Neural crest cell (in vitro differentiated cells): ENCODE data around the gene SFXN3. TPM values are rescaled to one million over a fixed set of nuclear protein-coding genes. Genes with fewer than 3 reads are reported as not detected.

Experiments
- DNase-seq: peaks from one replicate; pipeline ENCODE4 v3.0.0; 2021; ENCODE audit warnings: low read depth, mixed read lengths, low spot score
- H3K27ac Mint-ChIP-seq: one replicate; pipeline ENCODE4 v1.8.0; 2021; ENCODE audit warnings: mild to moderate bottlenecking, mixed read lengths; ENCODE audit not compliant: unreplicated experiment
- H3K27me3 Mint-ChIP-seq: 2 replicates; pipeline ENCODE4 v1.8.0; 2021; ENCODE audit warnings: low read depth, mild to moderate bottlenecking, mixed read lengths
- H3K36me3 Mint-ChIP-seq: 2 replicates; pipeline ENCODE4 v1.8.0; 2021; ENCODE audit warnings: low read depth, mild to moderate bottlenecking, mixed read lengths
- H3K4me1 Mint-ChIP-seq: 2 replicates; pipeline ENCODE4 v1.8.0; 2021; ENCODE audit warnings: mixed read lengths
- H3K4me3 Mint-ChIP-seq: one replicate; pipeline ENCODE4 v1.8.0; 2021; ENCODE audit warnings: mild to moderate bottlenecking, mixed read lengths
- H3K9me3 Mint-ChIP-seq: 2 replicates; pipeline ENCODE4 v1.8.0; 2021; ENCODE audit warnings: mixed read lengths
- total RNA-seq: library from RNA; stranded (reverse); gene quantifications from 2 replicates; pipeline ENCODE4 v1.2.1, GENCODE V29; 2021
- TF ChIP-seq, protein P1 (sequence below): fragments of 200-600 bp; sonication (generic); conservative IDR thresholded peaks from 2 replicates; pipeline ENCODE4 v1.5.0; 2021; ENCODE audit warnings: antibody characterized with exemption, mild to moderate bottlenecking

Gene SFXN3
- total RNA-seq, 1 donor from 2014 or later: 2.1 TPM

DNA sequence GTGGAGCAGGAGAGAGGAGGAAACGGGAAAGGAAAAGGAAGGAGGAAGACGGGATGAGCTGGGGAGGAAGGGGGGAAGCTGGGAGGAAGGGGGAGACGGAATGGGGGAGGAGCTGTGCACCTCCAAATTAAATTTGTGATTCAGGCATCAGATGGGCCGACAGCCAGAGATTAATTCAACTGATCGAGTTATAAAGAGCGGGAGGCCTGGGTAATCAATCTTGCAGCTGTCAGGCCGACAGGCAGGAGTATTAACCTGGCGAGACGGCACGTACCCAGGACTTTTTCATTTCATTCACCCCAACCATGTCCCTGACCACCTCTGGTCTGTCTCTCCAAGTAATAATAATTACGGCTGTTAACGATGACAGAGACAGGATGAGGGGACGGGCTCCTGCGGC is 56.9 kb downstream of the SFXN3 start:
- Mint-ChIP-seq H3K4me3 (no peak overlapping the region), H3K9me3 (no peaks in the 10 kb centered on the region), H3K4me1 (no peaks in the 10 kb centered on the region), H3K27me3 (peaks cover 91% of the 10 kb centered on the region), H3K36me3 (no peaks in the 10 kb centered on the region), H3K27ac (no peak overlapping the region)
- no peak for DNase-seq
- TF ChIP-seq, protein P1, sequence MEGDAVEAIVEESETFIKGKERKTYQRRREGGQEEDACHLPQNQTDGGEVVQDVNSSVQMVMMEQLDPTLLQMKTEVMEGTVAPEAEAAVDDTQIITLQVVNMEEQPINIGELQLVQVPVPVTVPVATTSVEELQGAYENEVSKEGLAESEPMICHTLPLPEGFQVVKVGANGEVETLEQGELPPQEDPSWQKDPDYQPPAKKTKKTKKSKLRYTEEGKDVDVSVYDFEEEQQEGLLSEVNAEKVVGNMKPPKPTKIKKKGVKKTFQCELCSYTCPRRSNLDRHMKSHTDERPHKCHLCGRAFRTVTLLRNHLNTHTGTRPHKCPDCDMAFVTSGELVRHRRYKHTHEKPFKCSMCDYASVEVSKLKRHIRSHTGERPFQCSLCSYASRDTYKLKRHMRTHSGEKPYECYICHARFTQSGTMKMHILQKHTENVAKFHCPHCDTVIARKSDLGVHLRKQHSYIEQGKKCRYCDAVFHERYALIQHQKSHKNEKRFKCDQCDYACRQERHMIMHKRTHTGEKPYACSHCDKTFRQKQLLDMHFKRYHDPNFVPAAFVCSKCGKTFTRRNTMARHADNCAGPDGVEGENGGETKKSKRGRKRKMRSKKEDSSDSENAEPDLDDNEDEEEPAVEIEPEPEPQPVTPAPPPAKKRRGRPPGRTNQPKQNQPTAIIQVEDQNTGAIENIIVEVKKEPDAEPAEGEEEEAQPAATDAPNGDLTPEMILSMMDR: no peak

DNA sequence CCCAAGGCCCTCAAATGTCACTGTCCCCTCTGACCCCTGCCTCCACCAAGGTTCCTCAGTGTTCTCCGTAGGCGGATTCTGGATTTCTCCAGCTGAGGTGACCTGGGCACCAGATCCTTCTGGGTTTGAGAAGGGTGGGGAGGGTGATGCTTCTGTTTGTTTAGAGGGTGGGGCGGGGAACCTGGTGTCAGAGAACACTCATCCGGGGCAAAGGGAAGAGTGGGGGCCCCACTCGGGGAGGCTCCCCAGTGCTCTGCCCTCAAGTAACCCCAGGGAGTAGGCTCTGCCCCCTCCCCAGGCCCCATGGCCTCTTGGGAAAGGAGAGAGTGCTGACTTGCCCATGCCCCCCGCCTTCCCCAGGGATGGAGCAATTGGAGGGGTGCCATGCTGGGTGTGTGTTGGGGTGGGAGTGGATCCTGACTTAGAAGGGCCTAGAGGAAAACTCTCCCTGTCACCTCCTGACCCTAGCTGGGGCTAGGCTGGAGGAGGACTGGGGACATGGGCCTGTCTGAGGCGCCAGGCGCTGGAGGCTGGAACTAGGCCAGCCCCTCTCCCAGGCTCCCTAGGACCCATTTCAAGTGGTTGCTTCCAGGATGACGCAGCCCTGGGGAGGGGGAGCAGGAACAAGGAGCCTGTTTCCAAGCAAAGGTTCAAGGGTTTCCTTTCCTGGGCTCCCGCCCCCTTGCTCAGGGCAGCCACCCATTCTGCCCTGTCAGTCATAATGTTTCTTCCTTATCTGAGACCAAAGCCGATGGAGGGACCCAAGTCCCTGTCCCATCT is 58.7 kb downstream of the SFXN3 start:
- no peaks in the 10 kb centered on the region for H3K36me3 Mint-ChIP-seq
- H3K27ac Mint-ChIP-seq: no peak overlapping the region
- H3K4me1 Mint-ChIP-seq: peaks cover 3% of the 10 kb centered on the region
- DNase-seq: no peak
- no peak overlapping the region for H3K4me3 Mint-ChIP-seq
- peaks cover 86% of the 10 kb centered on the region for H3K27me3 Mint-ChIP-seq
- TF ChIP-seq, protein P1: no peak
- no peaks in the 10 kb centered on the region for H3K9me3 Mint-ChIP-seq

DNA sequence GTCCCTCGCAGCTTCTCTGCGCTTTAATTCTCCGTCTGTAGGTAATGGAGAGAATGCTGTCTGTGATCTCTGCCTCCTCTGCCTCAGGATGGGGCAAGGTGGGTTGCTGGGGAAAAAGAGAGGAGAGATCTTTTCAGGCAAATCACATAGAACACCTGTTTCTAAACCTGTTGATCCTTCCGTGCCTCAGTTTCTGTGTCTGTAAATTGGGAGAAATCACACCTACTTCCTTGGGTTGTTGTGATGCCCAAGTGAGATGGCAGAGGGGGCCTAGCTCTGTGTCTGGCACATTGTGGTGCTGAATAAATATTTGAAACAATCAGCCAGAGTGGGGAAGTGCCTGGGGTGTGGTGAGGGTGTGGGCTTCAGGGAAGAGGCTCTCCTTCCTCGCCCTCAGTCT is 59.6 kb downstream of the SFXN3 start:
- Mint-ChIP-seq H3K36me3 (no peaks in the 10 kb centered on the region), H3K27ac (no peak overlapping the region), H3K4me1 (peaks cover 3% of the 10 kb centered on the region), H3K9me3 (no peaks in the 10 kb centered on the region), H3K4me3 (no peak overlapping the region), H3K27me3 (peaks cover 84% of the 10 kb centered on the region)
- DNase-seq: no peak
- TF ChIP-seq, protein P1: no peak

Other genes with a start within 250 kb of the SFXN3 start
- 39.6 and 40.6 TPM in 2 replicates for gene SLF2, start 118.3 kb upstream of the SFXN3 start, total RNA-seq
- gene SEMA4G, start 61.7 kb upstream of the SFXN3 start, total RNA-seq: 7.0 and 9.1 TPM in 2 replicates
- 62.9 and 64.0 TPM in 2 replicates for gene MRPL43, start 43.7 kb upstream of the SFXN3 start, total RNA-seq
- gene TWNK, start 43.7 kb upstream of the SFXN3 start, total RNA-seq: 14.3 and 14.6 TPM in 2 replicates
- 70.8 and 71.0 TPM in 2 replicates for gene LZTS2, start 31.4 kb upstream of the SFXN3 start, total RNA-seq
- 0.50 and 0.68 TPM in 2 replicates for gene PDZD7, start 105 bp upstream of the SFXN3 start, total RNA-seq
- gene KAZALD1, start 30.8 kb downstream of the SFXN3 start, total RNA-seq: 1.4 and 2.9 TPM in 2 replicates
- gene TLX1, start 100.1 kb downstream of the SFXN3 start, total RNA-seq: 0.16 and 0.33 TPM in 2 replicates
- 1.0 and 1.1 TPM in 2 replicates for gene LBX1, start 198.2 kb downstream of the SFXN3 start, total RNA-seq